Left ventricle myocardium inferior (tissue), 1 donor: ENCODE results near the gene MOK. TPM values are rescaled to one million over a fixed set of nuclear protein-coding genes. Genes with fewer than 3 reads are reported as not detected.

Experiments used
- DNase-seq: peaks from one replicate; pipeline ENCODE4 v3.0.0-alpha.2; 2020
- H3K27ac ChIP-seq: fragments of 200-600 bp; replicated peaks from 2 replicates; pipeline ENCODE4 v1.8.0; 2021
- H3K27me3 ChIP-seq: fragments of 200-600 bp; 2 replicates; pipeline ENCODE4 v1.8.0; 2021; ENCODE audit warnings: low read depth
- H3K36me3 ChIP-seq: fragments of 200-600 bp; 2 replicates; pipeline ENCODE4 v1.8.0; 2021
- H3K4me1 ChIP-seq: fragments of 200-600 bp; 2 replicates; pipeline ENCODE4 v1.8.0; 2021
- H3K4me3 ChIP-seq: fragments of 200-600 bp; 2 replicates; pipeline ENCODE4 v1.8.0; 2021; ENCODE audit warnings: mild to moderate bottlenecking, moderate library complexity
- H3K9me3 ChIP-seq: fragments of 200-600 bp; replicated peaks from 2 replicates; pipeline ENCODE4 v1.8.0; 2021
- intact Hi-C: fragments of 100-400 bp; cut with micrococcal nuclease; formaldehyde crosslinking; loops from one replicate; pipeline ENCODE4 v1.11.0; 2022
- total RNA-seq: library from RNA; stranded (reverse); fragmentation: NEBNext Ultra II Directional; extraction: Animal tissue kit (Norgen Biotek cat#: 25700); gene quantifications from one replicate; pipeline ENCODE4 v1.2.1, GENCODE V29; 2021
- TF ChIP-seq, protein P1 (sequence below): fragments of 200-600 bp; IDR thresholded peaks from 2 replicates; pipeline ENCODE4 v1.8.0; 2021; ENCODE audit warnings: antibody characterized with exemption, mild to moderate bottlenecking, borderline replicate concordance
- donor health status: DM: no; HTN: yes; CAD: no; lungs with severe emphysema.

The MOK gene
- total RNA-seq, 1 donor from 2014 or later: 12.2 TPM

DNA sequence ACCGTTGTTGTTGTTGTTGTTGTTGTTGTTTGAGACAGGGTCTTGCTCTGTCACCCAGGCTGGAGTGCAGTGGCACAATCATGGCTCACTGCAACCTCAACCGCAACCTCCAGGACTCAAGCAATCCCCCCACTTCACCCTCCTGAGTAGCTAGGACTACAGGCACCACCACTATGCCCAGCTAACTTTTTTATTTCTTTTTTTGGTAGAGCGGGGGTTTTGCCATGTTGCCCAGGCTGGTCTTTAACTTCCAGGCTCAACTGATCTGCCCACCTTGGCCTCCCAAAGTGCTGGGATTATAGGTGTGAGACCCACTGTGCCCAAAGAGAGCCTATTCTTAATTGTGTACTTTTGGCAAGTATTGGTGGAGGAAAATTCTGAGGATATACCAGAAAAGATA is 25.7 kb downstream of the MOK start:
- Histone ChIP-seq H3K27me3 (no peaks in the 10 kb centered on the region), H3K36me3 (peaks cover 17% of the 10 kb centered on the region), H3K27ac (no peak overlapping the region), H3K4me1 (peaks cover 24% of the 10 kb centered on the region), H3K9me3 (peaks cover 5% of the 10 kb centered on the region), H3K4me3 (no peak overlapping the region)
- intact Hi-C loops: no loop called here
- TF ChIP-seq, protein P1, sequence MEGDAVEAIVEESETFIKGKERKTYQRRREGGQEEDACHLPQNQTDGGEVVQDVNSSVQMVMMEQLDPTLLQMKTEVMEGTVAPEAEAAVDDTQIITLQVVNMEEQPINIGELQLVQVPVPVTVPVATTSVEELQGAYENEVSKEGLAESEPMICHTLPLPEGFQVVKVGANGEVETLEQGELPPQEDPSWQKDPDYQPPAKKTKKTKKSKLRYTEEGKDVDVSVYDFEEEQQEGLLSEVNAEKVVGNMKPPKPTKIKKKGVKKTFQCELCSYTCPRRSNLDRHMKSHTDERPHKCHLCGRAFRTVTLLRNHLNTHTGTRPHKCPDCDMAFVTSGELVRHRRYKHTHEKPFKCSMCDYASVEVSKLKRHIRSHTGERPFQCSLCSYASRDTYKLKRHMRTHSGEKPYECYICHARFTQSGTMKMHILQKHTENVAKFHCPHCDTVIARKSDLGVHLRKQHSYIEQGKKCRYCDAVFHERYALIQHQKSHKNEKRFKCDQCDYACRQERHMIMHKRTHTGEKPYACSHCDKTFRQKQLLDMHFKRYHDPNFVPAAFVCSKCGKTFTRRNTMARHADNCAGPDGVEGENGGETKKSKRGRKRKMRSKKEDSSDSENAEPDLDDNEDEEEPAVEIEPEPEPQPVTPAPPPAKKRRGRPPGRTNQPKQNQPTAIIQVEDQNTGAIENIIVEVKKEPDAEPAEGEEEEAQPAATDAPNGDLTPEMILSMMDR: no peak
- DNase-seq: no peak

DNA sequence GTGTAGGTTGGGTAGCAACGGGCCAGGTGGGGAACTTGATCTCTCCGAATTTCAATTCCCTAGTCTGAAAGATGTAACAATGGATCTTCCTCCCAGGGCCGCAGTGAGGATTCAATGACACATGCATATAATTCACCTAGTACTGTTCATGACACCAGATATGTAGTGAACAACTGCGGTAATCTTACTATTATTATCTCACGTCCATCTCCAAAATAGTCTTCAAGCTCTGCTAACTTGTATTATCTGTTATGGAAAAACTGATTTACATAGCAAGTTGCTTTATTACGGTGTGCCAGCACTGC is 26.4 kb downstream of the MOK start:
- Histone ChIP-seq H3K4me1 (peaks cover 19% of the 10 kb centered on the region), H3K36me3 (peaks cover 17% of the 10 kb centered on the region), H3K9me3 (peaks cover 5% of the 10 kb centered on the region), H3K27ac (peak overlapping the region; percentile 41), H3K27me3 (no peaks in the 10 kb centered on the region), H3K4me3 (no peak overlapping the region)
- DNase-seq: no peak
- TF ChIP-seq, protein P1: no peak
- intact Hi-C loops: no loop called here

DNA sequence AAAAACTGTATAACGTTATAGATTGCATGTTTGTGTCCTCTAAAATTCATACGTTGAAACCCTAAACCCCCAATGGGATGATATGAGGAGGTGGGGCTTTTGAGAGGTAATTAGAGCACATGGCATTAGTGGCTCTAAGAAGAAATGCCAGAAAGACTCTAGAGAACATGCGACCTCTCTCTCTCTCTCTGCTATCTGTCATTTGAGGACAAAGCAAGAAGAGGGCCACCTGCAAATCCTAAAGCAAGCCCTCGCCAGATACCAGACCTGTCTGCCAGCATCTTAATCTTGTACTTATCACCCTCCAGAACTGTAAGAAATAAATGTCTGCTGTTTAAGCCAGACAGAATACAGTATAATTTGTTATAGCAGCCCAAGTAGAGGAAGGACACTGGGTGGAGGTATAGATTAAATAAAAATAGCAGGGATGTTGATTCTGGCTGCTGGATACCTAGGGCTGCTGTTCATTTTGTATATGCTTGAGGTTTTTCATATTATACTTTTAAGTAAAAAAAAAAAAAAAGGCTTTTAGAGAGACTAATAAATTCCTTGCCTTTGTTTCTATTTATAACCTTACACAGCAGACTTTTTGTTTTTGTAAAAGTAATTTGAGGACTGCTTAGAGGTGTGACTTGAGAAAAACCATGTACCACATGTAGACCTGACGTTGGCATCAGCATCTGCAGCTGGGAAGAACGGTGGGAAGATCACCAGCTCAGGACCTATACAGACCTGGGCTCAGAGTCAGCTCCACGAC is 26.9 kb downstream of the MOK start:
- intact Hi-C loops: no loop called here
- peak overlapping the region; percentile 41 for H3K27ac ChIP-seq
- DNase-seq: no peak
- TF ChIP-seq, protein P1: no peak
- peaks cover 17% of the 10 kb centered on the region for H3K36me3 ChIP-seq
- H3K4me1 ChIP-seq: peaks cover 15% of the 10 kb centered on the region
- H3K9me3 ChIP-seq: peaks cover 5% of the 10 kb centered on the region
- no peaks in the 10 kb centered on the region for H3K27me3 ChIP-seq
- no peak overlapping the region for H3K4me3 ChIP-seq

DNA sequence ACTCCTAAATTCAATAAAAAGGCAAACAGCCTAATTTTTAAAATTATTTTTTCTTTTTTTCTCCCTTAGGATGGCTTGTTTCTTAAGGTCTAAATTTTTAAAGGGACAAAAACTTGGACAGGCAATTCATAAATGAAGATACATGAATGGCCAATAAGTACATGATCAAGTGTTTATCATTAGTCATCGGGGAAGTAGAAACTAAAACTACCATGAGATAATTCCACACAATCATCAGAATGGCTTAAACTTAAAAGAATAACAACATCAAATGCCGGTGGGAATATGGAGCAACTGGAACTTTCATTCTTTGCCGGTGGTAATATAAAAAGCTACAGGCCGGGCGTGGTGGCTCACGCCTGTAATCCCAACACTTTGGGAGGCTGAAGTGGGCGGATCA is 29.1 kb downstream of the MOK start:
- H3K36me3 ChIP-seq: peaks cover 10% of the 10 kb centered on the region
- peaks cover 15% of the 10 kb centered on the region for H3K4me1 ChIP-seq
- no peak overlapping the region for H3K4me3 ChIP-seq
- H3K27me3 ChIP-seq: no peaks in the 10 kb centered on the region
- peaks cover 5% of the 10 kb centered on the region for H3K9me3 ChIP-seq
- DNase-seq: no peak
- no peak overlapping the region for H3K27ac ChIP-seq
- TF ChIP-seq, protein P1: no peak
- intact Hi-C loops: no loop called here

DNA sequence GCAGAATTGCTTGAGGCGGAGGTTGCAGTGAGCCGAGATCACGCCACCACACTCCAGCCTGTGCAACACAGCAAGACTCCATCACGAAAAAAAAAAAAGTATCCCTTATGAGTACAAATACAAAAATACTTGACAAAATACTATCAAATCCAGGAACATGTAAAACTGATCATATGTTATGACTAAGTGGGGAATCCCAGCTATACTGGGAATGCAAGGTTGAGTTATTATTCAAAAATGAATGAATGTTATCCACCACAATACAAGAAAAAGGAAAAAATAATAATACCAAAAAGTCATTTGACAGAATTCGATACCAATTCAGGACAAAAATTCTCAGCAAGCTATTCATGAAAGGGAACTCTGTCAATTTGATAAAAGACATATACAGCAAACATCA is 32.6 kb downstream of the MOK start:
- H3K27me3 ChIP-seq: no peaks in the 10 kb centered on the region
- intact Hi-C loops: no loop called here
- no peaks in the 10 kb centered on the region for H3K36me3 ChIP-seq
- no peak overlapping the region for H3K27ac ChIP-seq
- peaks cover 5% of the 10 kb centered on the region for H3K9me3 ChIP-seq
- no peaks in the 10 kb centered on the region for H3K4me1 ChIP-seq
- DNase-seq: no peak
- TF ChIP-seq, protein P1: no peak
- H3K4me3 ChIP-seq: no peak overlapping the region
